Muscle layer of colon (tissue), 2 donors: ENCODE data around the gene SH3D21.
A peak's percentile ranks its signal among the peaks of the same experiment; 100 is the strongest.

Experiments
- H3K27ac ChIP-seq: one replicate; pipeline ENCODE4 v1.7.0; 2013; ENCODE audit warnings: low read depth, mild to moderate bottlenecking, low read length, moderate library complexity
- H3K27me3 ChIP-seq, 2 donors: one replicate each; pipeline ENCODE4 v1.7.0; 2013; ENCODE audit warnings: low read length in 2 of 2, mild to moderate bottlenecking in 2 of 2; ENCODE audit not compliant: insufficient read depth in 2 of 2, control insufficient read depth in 1 of 2
- H3K36me3 ChIP-seq: one replicate; pipeline ENCODE4 v1.7.0; 2013; ENCODE audit warnings: mild to moderate bottlenecking, low read length; ENCODE audit not compliant: insufficient read depth
- H3K4me1 ChIP-seq: one replicate; pipeline ENCODE4 v1.7.0; 2013; ENCODE audit warnings: mild to moderate bottlenecking, low read length; ENCODE audit not compliant: insufficient read depth
- H3K4me3 ChIP-seq, 2 donors: one replicate each; pipeline ENCODE4 v1.7.0; 2013; ENCODE audit warnings: low read length in 2 of 2, low read depth in 1 of 2, mild to moderate bottlenecking in 1 of 2, moderate library complexity in 1 of 2
- H3K9ac ChIP-seq: one replicate; pipeline ENCODE4 v1.7.0; 2013; ENCODE audit warnings: low read length
- H3K9me3 ChIP-seq: one replicate; pipeline ENCODE4 v1.7.0; 2013; ENCODE audit warnings: mild to moderate bottlenecking, low read length
- donor health status: abdominal sarcoma.
- donor health status: Adenocarcinoma of cecum.

SH3D21 gene

DNA sequence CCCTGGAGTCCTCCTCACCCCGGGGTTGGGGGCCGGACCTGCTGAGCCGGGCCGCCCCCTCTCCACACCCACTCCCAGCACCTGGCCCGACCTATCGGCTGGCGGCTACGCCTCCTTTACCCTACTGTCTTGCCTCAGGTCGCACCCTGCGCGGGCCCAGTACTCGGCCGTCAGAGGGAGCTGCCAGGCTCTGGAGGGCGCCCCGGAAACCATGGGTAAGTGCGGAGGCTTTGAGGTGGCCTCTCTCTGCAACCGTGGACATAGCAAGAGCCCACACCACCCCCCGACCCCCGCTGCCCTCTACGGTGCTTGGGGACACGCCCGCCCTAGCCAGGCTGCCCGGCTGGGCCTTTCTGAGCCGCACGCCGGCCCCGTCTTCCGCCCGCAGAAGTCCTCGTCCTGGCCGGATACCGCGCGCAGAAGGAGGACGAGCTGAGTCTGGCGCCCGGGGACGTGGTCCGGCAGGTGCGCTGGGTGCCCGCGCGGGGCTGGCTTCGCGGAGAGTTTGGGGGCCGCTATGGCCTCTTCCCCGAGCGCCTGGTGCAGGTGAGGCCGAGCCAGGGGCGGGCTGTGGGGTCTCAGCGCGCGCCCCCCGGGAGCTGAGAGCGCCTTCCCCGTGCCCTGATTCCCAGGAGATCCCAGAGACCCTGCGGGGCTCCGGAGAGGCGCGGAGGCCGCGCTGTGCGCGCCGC is at the start of gene SH3D21:
SH3D21 (plus strand) TSS at position 159 of the 692 bp plus-strand sequence; CDS start at position 212, 53 bp downstream.
- peaks cover 23% of the 10 kb centered on the region for H3K36me3 ChIP-seq
- no peaks in the 10 kb centered on the region for H3K9me3 ChIP-seq
- H3K4me1 ChIP-seq: peaks cover 7% of the 10 kb centered on the region
- H3K9ac ChIP-seq: peak within 1 kb of the TSS; percentile 33
- peak within 1 kb of the TSS; percentile 64 to 75 for H3K4me3 ChIP-seq
- no peaks in the 10 kb centered on the region for H3K27me3 ChIP-seq
- peak within 1 kb of the TSS; percentile 78 for H3K27ac ChIP-seq

DNA sequence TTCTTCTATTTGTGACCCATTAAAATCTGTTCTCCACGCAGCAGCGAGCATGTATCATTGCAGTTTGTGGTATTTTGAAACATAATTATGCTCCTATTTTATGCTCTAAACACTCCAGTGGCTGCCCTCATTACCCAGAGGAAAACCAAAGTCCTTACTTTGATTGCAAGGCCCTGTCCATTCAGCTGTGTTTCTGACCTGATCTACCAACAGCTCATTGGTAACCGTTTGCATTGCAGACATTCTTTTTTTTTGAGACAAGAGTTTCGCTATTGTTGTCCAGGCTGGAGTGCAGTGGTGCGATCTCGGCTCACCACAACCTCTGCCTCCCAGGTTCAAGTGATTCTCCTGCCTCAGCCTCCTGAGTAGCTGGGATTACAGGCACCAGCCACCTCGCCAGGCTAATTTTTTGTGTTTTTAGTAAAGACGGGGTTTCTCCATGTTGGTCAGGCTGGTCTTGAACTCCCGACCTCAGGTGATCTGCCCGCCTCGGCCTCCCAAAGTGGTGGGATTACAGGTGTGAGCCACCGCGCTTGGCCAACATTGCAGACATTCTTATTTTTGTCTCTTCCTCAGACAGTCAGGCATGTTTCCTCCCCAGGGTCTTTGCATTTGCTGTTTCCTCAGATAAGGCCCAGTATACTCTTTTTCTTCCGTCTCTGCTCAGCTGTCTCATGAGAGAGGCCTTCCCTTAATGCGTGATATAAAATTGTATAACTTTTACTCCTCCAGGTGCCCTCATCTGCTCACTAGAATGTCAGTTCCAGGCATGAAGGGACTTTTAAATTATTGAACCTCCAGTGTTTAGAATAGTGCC is 49.4 kb upstream of the SH3D21 start:
- peaks cover 9% of the 10 kb centered on the region for H3K36me3 ChIP-seq
- H3K9me3 ChIP-seq: no peaks in the 10 kb centered on the region
- no peaks in the 10 kb centered on the region for H3K27me3 ChIP-seq
- H3K9ac ChIP-seq: no peak overlapping the region
- peaks cover 41% of the 10 kb centered on the region for H3K4me1 ChIP-seq
- no peak overlapping the region for H3K4me3 ChIP-seq
- H3K27ac ChIP-seq: no peak overlapping the region

DNA sequence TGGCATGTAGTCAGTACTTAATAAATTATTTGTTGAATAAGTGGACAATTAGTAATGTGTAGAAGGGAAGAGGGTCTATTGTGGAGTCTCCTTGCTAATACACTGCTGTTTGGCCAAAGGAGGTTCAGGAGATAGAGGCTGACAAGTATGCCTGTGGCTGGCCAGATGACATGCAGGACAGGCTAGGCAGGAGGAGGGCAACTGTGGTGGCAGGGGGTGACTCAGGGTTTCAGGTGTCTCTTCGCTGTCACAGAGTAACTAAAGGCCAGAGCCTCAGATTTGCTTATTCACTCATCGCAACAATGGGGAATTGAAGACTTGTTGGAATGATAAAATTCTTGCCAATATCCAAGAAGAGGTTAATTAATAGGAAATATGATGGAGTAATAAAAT is 48.8 kb upstream of the SH3D21 start:
- Histone ChIP-seq H3K27me3 (no peaks in the 10 kb centered on the region), H3K36me3 (peaks cover 9% of the 10 kb centered on the region), H3K4me1 (peaks cover 36% of the 10 kb centered on the region), H3K9ac (no peak overlapping the region), H3K9me3 (no peaks in the 10 kb centered on the region), H3K27ac (no peak overlapping the region), H3K4me3 (no peak overlapping the region)

DNA sequence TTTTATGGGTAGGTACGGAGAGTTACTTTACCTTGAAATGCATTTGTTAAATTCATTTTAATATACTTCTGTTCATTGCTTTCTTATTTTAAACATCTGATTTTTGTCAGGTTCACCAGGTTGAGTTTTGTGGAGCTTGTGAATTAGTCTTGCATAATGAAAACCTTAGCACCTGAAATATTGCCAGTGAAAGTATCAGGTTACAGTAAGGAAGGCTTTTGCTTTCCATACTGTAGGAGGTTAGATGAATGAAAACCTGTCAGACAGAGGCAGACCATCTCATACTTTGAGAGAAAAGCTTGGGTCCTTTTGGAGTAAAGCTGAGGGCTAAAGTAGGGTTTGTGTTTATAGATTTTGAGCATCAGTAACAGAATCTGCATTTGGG is 47.2 kb upstream of the SH3D21 start:
- Histone ChIP-seq H3K27ac (no peak overlapping the region), H3K9ac (no peak overlapping the region), H3K4me3 (no peak overlapping the region), H3K36me3 (peaks cover 9% of the 10 kb centered on the region), H3K27me3 (no peaks in the 10 kb centered on the region), H3K4me1 (peaks cover 25% of the 10 kb centered on the region), H3K9me3 (no peaks in the 10 kb centered on the region)

DNA sequence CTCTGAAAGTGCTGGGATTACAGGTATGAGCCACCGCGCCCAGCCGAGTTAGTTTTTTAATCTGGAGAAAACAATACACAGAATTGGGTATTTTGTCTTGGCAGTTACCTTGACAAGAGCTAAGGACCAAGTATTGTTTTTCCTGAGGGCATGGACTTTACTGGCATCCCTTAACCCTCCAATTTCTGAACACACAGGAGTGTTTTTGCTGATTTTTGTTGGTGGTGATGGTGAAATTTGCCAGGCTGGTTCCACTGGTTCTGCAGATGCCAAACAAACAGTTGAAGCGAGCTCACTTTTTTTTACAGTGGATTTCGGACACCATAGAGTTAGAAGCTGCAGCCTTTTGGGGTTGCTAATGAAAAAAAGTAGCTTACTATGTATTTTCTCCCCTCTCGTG is 37.2 kb upstream of the SH3D21 start:
- Histone ChIP-seq H3K27me3 (no peaks in the 10 kb centered on the region), H3K9me3 (no peaks in the 10 kb centered on the region), H3K4me3 (no peak overlapping the region), H3K4me1 (peaks cover 6% of the 10 kb centered on the region), H3K27ac (no peak overlapping the region), H3K36me3 (no peaks in the 10 kb centered on the region), H3K9ac (no peak overlapping the region)

DNA sequence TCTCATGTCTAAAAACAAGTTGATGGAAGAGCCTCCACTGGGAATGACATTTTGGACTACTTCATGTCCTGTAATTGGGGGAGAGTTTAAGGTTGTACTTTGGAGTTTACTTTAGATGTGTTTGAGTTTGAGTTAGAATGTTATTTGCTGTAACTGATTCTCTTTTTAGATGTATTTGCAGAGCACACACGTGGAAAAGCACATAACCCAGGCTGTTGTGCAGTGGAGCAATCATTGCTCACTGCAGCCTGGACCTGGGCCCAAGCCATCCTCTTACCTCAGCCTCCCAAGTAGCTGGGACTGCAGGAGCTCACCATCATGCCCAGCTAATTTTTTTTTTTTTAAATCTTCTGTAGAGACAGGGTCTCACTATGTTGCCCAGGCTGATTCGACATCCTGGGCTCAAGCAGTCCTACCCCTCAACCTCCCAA is 36.7 kb upstream of the SH3D21 start:
- no peak overlapping the region for H3K27ac ChIP-seq
- no peak overlapping the region for H3K4me3 ChIP-seq
- no peak overlapping the region for H3K9ac ChIP-seq
- no peaks in the 10 kb centered on the region for H3K36me3 ChIP-seq
- no peaks in the 10 kb centered on the region for H3K9me3 ChIP-seq
- no peaks in the 10 kb centered on the region for H3K27me3 ChIP-seq
- H3K4me1 ChIP-seq: peaks cover 6% of the 10 kb centered on the region

- Histone ChIP-seq H3K9ac (no peak overlapping the region), H3K4me1 (no peaks in the 10 kb centered on the region), H3K27ac (no peak overlapping the region), H3K9me3 (no peaks in the 10 kb centered on the region), H3K4me3 (no peak overlapping the region), H3K36me3 (no peaks in the 10 kb centered on the region), H3K27me3 (no peaks in the 10 kb centered on the region)
Observed at GRCh38 chr1:36273024-36273423, 33.1 kb upstream of the SH3D21 start.

- no peaks in the 10 kb centered on the region for H3K27me3 ChIP-seq
- H3K4me1 ChIP-seq: peaks cover 7% of the 10 kb centered on the region
- H3K4me3 ChIP-seq: no peak overlapping the region
- H3K27ac ChIP-seq: no peak overlapping the region
- no peaks in the 10 kb centered on the region for H3K9me3 ChIP-seq
- H3K9ac ChIP-seq: no peak overlapping the region
- no peaks in the 10 kb centered on the region for H3K36me3 ChIP-seq
Observed at GRCh38 chr1:36274201-36274600, 32.0 kb upstream of the SH3D21 start.

DNA sequence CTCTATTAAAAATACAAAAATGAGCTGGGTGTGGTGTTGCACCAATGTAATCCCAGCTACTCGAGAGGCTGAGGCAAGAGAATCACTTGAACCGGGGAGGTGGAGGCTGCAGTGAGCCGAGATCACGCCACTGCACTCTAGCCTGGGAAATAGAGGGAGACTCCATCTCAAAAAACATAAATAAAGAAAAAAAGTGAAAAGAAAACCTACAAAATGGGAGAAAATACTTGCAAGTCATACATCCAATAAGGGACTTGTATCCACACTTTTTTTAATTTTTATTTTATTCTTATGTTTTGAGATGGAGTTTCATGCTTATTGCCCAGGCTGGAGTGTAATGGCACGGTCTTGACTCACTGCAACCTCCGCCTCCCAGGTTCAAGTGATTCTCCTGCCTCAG is 29.5 kb upstream of the SH3D21 start:
- Histone ChIP-seq H3K4me3 (no peak overlapping the region), H3K4me1 (peaks cover 21% of the 10 kb centered on the region), H3K9ac (no peak overlapping the region), H3K27ac (no peak overlapping the region), H3K9me3 (no peaks in the 10 kb centered on the region), H3K27me3 (no peaks in the 10 kb centered on the region), H3K36me3 (no peaks in the 10 kb centered on the region)

DNA sequence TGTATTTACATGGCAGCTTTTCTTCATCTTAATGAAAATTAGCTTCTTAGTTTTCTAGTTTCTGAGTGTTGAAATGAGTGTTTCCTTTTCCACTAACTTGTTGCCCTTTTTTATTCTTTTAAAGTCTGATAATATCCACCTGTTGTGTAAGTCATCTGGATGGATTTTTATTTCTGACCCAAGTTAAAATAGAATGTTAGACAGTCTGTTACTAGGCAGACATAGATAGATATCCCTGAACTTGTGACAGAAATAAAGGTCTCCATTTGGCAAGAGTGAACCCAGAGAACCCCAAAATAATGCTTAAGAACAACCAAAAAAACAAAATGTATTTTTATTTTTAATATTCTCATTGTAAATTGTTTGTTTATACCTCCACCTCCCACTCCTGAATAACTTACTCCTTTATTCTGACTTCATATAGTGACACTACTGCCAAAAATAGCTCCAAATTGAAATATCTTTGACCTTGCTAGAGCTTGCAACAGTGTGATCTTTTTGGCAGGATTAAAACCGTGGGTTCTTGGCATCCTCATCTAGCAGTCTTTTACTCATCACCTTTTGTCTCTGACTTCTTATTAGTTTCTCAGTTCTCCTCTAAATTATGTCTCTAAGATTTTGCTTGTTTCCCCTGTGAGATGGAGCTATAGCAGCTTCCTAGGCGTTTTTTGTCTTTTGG is 26.9 kb upstream of the SH3D21 start:
- Histone ChIP-seq H3K27ac (no peak overlapping the region), H3K4me1 (peaks cover 33% of the 10 kb centered on the region)

GRCh38 chr1:36279789-36280296 is 26.3 kb upstream of the SH3D21 start:
- no peak overlapping the region for H3K27ac ChIP-seq
- H3K4me1 ChIP-seq: peaks cover 39% of the 10 kb centered on the region
- H3K9ac ChIP-seq: no peak overlapping the region
- no peaks in the 10 kb centered on the region for H3K27me3 ChIP-seq
- peaks cover 16% of the 10 kb centered on the region for H3K36me3 ChIP-seq
- H3K4me3 ChIP-seq: no peak overlapping the region
- no peaks in the 10 kb centered on the region for H3K9me3 ChIP-seq

More for the DNA sequence above, 26.9 kb upstream of the SH3D21 start:
- H3K9ac ChIP-seq: no peak overlapping the region
- no peaks in the 10 kb centered on the region for H3K27me3 ChIP-seq
- H3K36me3 ChIP-seq: peaks cover 11% of the 10 kb centered on the region
- H3K9me3 ChIP-seq: no peaks in the 10 kb centered on the region
- no peak overlapping the region for H3K4me3 ChIP-seq
